ENCODE data around the gene CMTM1. TPM values are rescaled to one million over a fixed set of nuclear protein-coding genes. Genes with fewer than 3 reads are reported as not detected.

Gene CMTM1
- total and polyA plus RNA-seq, 2 experiments from 2014 or later = 1.4 to 1.9 TPM

DNA sequence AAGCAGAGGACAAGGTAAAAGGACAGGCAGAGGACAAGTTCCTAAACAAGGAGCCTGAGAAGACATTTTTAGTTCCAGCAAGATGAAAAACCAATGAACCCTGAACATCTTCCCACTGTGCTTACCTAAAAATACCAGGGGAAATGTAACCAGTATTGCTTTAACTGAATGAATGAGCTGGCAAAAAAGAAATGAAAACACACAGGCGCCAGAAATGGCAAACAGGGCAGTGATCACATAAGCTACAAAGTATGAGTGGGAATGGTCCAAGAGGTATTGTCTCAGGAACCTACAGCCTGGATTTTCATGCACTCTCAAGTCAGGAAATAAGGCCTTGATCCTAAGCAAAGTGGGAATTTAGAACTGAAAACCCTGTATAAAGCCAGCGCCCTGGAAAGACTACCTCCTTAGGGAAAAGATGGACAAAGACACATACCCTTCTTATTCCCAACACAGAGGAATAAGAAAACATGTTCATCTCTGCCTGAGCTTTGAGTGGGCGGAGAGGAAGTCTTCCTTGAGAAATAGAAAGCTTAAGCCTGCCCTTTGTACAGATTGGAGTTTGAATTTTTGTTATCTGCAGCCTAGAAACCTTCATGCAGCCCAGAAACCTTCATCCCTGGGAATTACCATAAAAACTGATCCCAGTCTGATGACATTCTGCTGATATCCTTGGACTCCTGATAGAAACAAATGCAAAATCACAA, 15.2 kb downstream of the CMTM1 start:
- no peak overlapping the region for H3K27ac ChIP-seq (ENCODE audit: low read depth)
- H3K4me1 Mint-ChIP-seq = peaks cover 37% of the 10 kb centered on the region
- H3K4me3 ChIP-seq = no peak overlapping the region
- H3F3A ChIP-seq (replicated peaks; ENCODE audit: low read depth) = no peaks in the 10 kb centered on the region
- no peaks in the 10 kb centered on the region for H3K79me2 ChIP-seq (replicated peaks; ENCODE audit: insufficient read depth)
- peaks cover 21% of the 10 kb centered on the region for H3K4me1 ChIP-seq (ENCODE audit: insufficient read depth)
- H3K27me3 ChIP-seq (ENCODE audit: insufficient read depth) = peaks cover 56% of the 10 kb centered on the region
- DNase-seq (ENCODE audit: low spot score) (no peak), ATAC-seq (no peak)
- TF ChIP-seq EZH2phosphoT487 (IDR thresholded peaks at IDR 0.05; ENCODE audit: unreplicated experiment) (no peak), JUNB (IDR thresholded peaks at IDR 0.05; ENCODE audit: unreplicated experiment) (no peak), CREB1 (CRISPR knock-in tag; IDR thresholded peaks at IDR 0.05; ENCODE audit: low read depth) (no peak), NANOG (IDR thresholded peaks at IDR 0.05; ENCODE audit: borderline replicate concordance) (no peak), ZNF462 (CRISPR knock-in tag; IDR thresholded peaks at IDR 0.05) (no peak), EZH2 (IDR thresholded peaks at IDR 0.05; ENCODE audit: low read depth, unreplicated experiment) (no peak), POLR2AphosphoS5 (IDR thresholded peaks at IDR 0.05; ENCODE audit: low read depth) (no peak), ZNF114 (CRISPR knock-in tag; IDR thresholded peaks at IDR 0.05) (no peak), CTCF (conservative IDR thresholded peaks at IDR 0.05; ENCODE audit: low read depth in 2 of 2) (no peak), STAT1 (IDR thresholded peaks at IDR 0.05; ENCODE audit: unreplicated experiment) (no peak), ZNF331 (CRISPR knock-in tag; IDR thresholded peaks at IDR 0.05; ENCODE audit: low read depth) (no peak)
- TF ChIP-seq, protein P1, sequence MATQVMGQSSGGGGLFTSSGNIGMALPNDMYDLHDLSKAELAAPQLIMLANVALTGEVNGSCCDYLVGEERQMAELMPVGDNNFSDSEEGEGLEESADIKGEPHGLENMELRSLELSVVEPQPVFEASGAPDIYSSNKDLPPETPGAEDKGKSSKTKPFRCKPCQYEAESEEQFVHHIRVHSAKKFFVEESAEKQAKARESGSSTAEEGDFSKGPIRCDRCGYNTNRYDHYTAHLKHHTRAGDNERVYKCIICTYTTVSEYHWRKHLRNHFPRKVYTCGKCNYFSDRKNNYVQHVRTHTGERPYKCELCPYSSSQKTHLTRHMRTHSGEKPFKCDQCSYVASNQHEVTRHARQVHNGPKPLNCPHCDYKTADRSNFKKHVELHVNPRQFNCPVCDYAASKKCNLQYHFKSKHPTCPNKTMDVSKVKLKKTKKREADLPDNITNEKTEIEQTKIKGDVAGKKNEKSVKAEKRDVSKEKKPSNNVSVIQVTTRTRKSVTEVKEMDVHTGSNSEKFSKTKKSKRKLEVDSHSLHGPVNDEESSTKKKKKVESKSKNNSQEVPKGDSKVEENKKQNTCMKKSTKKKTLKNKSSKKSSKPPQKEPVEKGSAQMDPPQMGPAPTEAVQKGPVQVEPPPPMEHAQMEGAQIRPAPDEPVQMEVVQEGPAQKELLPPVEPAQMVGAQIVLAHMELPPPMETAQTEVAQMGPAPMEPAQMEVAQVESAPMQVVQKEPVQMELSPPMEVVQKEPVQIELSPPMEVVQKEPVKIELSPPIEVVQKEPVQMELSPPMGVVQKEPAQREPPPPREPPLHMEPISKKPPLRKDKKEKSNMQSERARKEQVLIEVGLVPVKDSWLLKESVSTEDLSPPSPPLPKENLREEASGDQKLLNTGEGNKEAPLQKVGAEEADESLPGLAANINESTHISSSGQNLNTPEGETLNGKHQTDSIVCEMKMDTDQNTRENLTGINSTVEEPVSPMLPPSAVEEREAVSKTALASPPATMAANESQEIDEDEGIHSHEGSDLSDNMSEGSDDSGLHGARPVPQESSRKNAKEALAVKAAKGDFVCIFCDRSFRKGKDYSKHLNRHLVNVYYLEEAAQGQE (IDR thresholded peaks at IDR 0.05; ENCODE audit: unreplicated experiment) = no peak
- TF ChIP-seq, protein P2, sequence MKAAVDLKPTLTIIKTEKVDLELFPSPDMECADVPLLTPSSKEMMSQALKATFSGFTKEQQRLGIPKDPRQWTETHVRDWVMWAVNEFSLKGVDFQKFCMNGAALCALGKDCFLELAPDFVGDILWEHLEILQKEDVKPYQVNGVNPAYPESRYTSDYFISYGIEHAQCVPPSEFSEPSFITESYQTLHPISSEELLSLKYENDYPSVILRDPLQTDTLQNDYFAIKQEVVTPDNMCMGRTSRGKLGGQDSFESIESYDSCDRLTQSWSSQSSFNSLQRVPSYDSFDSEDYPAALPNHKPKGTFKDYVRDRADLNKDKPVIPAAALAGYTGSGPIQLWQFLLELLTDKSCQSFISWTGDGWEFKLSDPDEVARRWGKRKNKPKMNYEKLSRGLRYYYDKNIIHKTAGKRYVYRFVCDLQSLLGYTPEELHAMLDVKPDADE (IDR thresholded peaks at IDR 0.05) = no peak
- H3K36me3 Mint-ChIP-seq (ENCODE audit: low read depth) = no peaks in the 10 kb centered on the region
- no peak overlapping the region for H3K4me3 Mint-ChIP-seq
- no peaks in the 10 kb centered on the region for H3K9me2 ChIP-seq (ENCODE audit: insufficient read depth)
- no peak overlapping the region for H3K27ac Mint-ChIP-seq
- H3K4me2 ChIP-seq = no peak overlapping the region
- H3K27me3 Mint-ChIP-seq (ENCODE audit: insufficient read depth, low read depth, poor library complexity) = peaks cover 43% of the 10 kb centered on the region
- H3K9me3 Mint-ChIP-seq = no peaks in the 10 kb centered on the region; the same call in 2 of the 3 replicates
- no peak overlapping the region for H2AFZ ChIP-seq
- no peaks in the 10 kb centered on the region for H3K36me3 ChIP-seq (ENCODE audit: insufficient read depth)
- no peaks in the 10 kb centered on the region for H4K20me1 ChIP-seq (replicated peaks; ENCODE audit: insufficient read depth)
